Measurements from ENCODE around the gene SELENOV. TPM values are rescaled to one million over a fixed set of nuclear protein-coding genes. Genes with fewer than 3 reads are reported as not detected.
A peak's percentile ranks its signal among the peaks of the same experiment; 100 is the strongest.

Gene SELENOV
- total RNA-seq, 2 experiments from 2014 or later = not detected

- Mint-ChIP-seq H3K4me3 (peak overlapping the region; percentile 42), H3K36me3 (ENCODE audit: low read depth) (no peaks in the 10 kb centered on the region), H3K9me3 (ENCODE audit: low read depth) (no peaks in the 10 kb centered on the region), H3K4me1 (peaks cover 25% of the 10 kb centered on the region), H3K27ac (peak overlapping the region; percentile 93), H3K27me3 (no peaks in the 10 kb centered on the region)
- intact Hi-C loops (cut with DNase I, micrococcal nuclease) = loop anchor here (1.0 to 10.0 kb wide), 3 partner anchors 25 to 207 kb away; no protein-coding TSS in a partner anchor
- ChIA-PET POLR2A (no interaction called here), CTCF (no interaction called here)
- ATAC-seq (peak; percentile 82), DNase-seq (peak; percentile 38)
Observed at GRCh38 chr19:39557811-39558623, 43.1 kb downstream of the SELENOV start.

- POLR2A ChIA-PET = no interaction called here
- H3K4me3 Mint-ChIP-seq = peak overlapping the region; percentile 42
- ATAC-seq (peak; percentile 69), DNase-seq (peak; percentile 23)
- CTCF ChIA-PET = no interaction called here
- no peaks in the 10 kb centered on the region for H3K27me3 Mint-ChIP-seq
- H3K27ac Mint-ChIP-seq = peak overlapping the region; percentile 93
- H3K9me3 Mint-ChIP-seq (ENCODE audit: low read depth) = no peaks in the 10 kb centered on the region
- intact Hi-C loops (cut with DNase I, micrococcal nuclease) = loop anchor here (1.0 to 10.0 kb wide), 3 partner anchors 24 to 206 kb away; no protein-coding TSS in a partner anchor
- H3K36me3 Mint-ChIP-seq (ENCODE audit: low read depth) = no peaks in the 10 kb centered on the region
- peaks cover 25% of the 10 kb centered on the region for H3K4me1 Mint-ChIP-seq
Observed at GRCh38 chr19:39558624-39559117, 43.7 kb downstream of the SELENOV start.

- POLR2A ChIA-PET = interaction anchor here (0.6 kb wide), 1 partner anchor 10 kb away, joined by 3 read pairs; no protein-coding TSS in a partner anchor
- ATAC-seq (no peak), DNase-seq (no peak)
- CTCF ChIA-PET = no interaction called here
- intact Hi-C loops (cut with DNase I, micrococcal nuclease) = no loop called here
- H3K36me3 Mint-ChIP-seq (ENCODE audit: low read depth) = no peaks in the 10 kb centered on the region
- peaks cover 12% of the 10 kb centered on the region for H3K4me1 Mint-ChIP-seq
- H3K4me3 Mint-ChIP-seq = no peak overlapping the region
- peaks cover 3% of the 10 kb centered on the region for H3K27me3 Mint-ChIP-seq
- H3K9me3 Mint-ChIP-seq (ENCODE audit: low read depth) = no peaks in the 10 kb centered on the region
- no peak overlapping the region for H3K27ac Mint-ChIP-seq
Observed at GRCh38 chr19:39563408-39563807, 48.5 kb downstream of the SELENOV start.

- CTCF ChIA-PET = no interaction called here
- peaks cover 5% of the 10 kb centered on the region for H3K4me1 Mint-ChIP-seq
- POLR2A ChIA-PET = no interaction called here
- H3K9me3 Mint-ChIP-seq (ENCODE audit: low read depth) = no peaks in the 10 kb centered on the region
- peaks cover 11% of the 10 kb centered on the region for H3K27me3 Mint-ChIP-seq
- intact Hi-C loops (cut with DNase I, micrococcal nuclease) = no loop called here
- ATAC-seq (no peak), DNase-seq (no peak)
- H3K4me3 Mint-ChIP-seq = no peak overlapping the region
- H3K36me3 Mint-ChIP-seq (ENCODE audit: low read depth) = no peaks in the 10 kb centered on the region
- H3K27ac Mint-ChIP-seq = no peak overlapping the region
Observed at GRCh38 chr19:39566064-39566463, 51.1 kb downstream of the SELENOV start.

- ChIA-PET POLR2A (no interaction called here), CTCF (no interaction called here)
- Mint-ChIP-seq H3K9me3 (ENCODE audit: low read depth) (peaks cover 5% of the 10 kb centered on the region), H3K36me3 (ENCODE audit: low read depth) (no peaks in the 10 kb centered on the region), H3K27me3 (peaks cover 24% of the 10 kb centered on the region), H3K27ac (no peak overlapping the region), H3K4me3 (no peak overlapping the region), H3K4me1 (peaks cover 5% of the 10 kb centered on the region)
- ATAC-seq (no peak), DNase-seq (no peak)
- intact Hi-C loops (cut with DNase I, micrococcal nuclease) = no loop called here
Observed at GRCh38 chr19:39568604-39569003, 53.7 kb downstream of the SELENOV start.

Other genes with a start within 250 kb of the SELENOV start
- not detected for gene IFNL2, start 246.7 kb upstream of the SELENOV start, total RNA-seq
- gene IFNL1, start 218.7 kb upstream of the SELENOV start, total RNA-seq = under 1 TPM; 0.50 to 0.51 TPM
- 1 to 10 TPM; 5.3 to 5.4 TPM for gene LRFN1, start 194.3 kb upstream of the SELENOV start, total RNA-seq
- gene GMFG, start 179.1 kb upstream of the SELENOV start, total RNA-seq = 100 to 1,000 TPM; 231 to 333 TPM
- 10 to 100 TPM; 45.2 to 46.9 TPM for gene SAMD4B, start 172.7 kb upstream of the SELENOV start, total RNA-seq
- 10 to 100 TPM; 40.4 to 54.2 TPM for gene PAF1, start 124.0 kb upstream of the SELENOV start, total RNA-seq
- 10 to 100 TPM; 24.0 to 34.6 TPM for gene MED29, start 123.8 kb upstream of the SELENOV start, total RNA-seq
- gene ZFP36, start 108.3 kb upstream of the SELENOV start, total RNA-seq = 10 to 100 TPM; 69.1 to 69.3 TPM
- 10 to 100 TPM; 46.0 to 65.5 TPM for gene PLEKHG2, start 102.5 kb upstream of the SELENOV start, total RNA-seq
- 1,000 to 10,000 TPM; 3,146 to 3,331 TPM for gene RPS16, start 79.2 kb upstream of the SELENOV start, total RNA-seq
- 100 to 1,000 TPM; 157 to 165 TPM for gene SUPT5H, start 69.6 kb upstream of the SELENOV start, total RNA-seq
- 100 to 1,000 TPM in 1 of 2 experiments, 10 to 100 TPM in 1; 99.4 to 126 TPM for gene TIMM50, start 34.3 kb upstream of the SELENOV start, total RNA-seq
- under 1 TPM; 0.72 to 0.94 TPM for gene DLL3, start 16.2 kb upstream of the SELENOV start, total RNA-seq
- 1 to 10 TPM; 1.4 to 3.5 TPM for gene EID2B, start 17.7 kb downstream of the SELENOV start, total RNA-seq
- gene EID2, start 25.0 kb downstream of the SELENOV start, total RNA-seq = 10 to 100 TPM in 1 of 2 experiments, 1 to 10 TPM in 1; 9.0 to 10.7 TPM
- gene LGALS13, start 87.4 kb downstream of the SELENOV start, total RNA-seq = not detected
- not detected for gene LGALS16, start 140.8 kb downstream of the SELENOV start, total RNA-seq
- 1 to 10 TPM in 1 of 2 experiments, under 1 TPM in 1; 0.80 to 1.4 TPM for gene LGALS14, start 189.3 kb downstream of the SELENOV start, total RNA-seq
- gene CLC, start 222.9 kb downstream of the SELENOV start, total RNA-seq = under 1 TPM in 1 of 2 experiments, not detected in 1; 0.40 TPM

All from activated CD4-positive, alpha-beta T cell treated with anti-CD3 and anti-CD28 coated beads for 36 hours (primary cell).